HG02623 (cell line): Measurements from ENCODE around the gene SNX10.

ENCODE experiments used
- ATAC-seq: cut with Tn5 transposase; IDR thresholded peaks from one replicate; pipeline ENCODE4 v1.9.1; 2021; ENCODE audit warnings: moderate library complexity; ENCODE audit not compliant: unreplicated experiment

The SNX10 gene

GRCh38 chr7:26398756-26399509 lies 107.3 kb downstream of the SNX10 start:
- peak; percentile 81 for ATAC-seq

GRCh38 chr7:26399736-26400135 lies 108.1 kb downstream of the SNX10 start:
- no peak for ATAC-seq

GRCh38 chr7:26403640-26404039 lies 112.0 kb downstream of the SNX10 start:
- ATAC-seq = no peak

GRCh38 chr7:26404189-26404996 lies 112.7 kb downstream of the SNX10 start:
- no peak for ATAC-seq

GRCh38 chr7:26406433-26406832 lies 114.8 kb downstream of the SNX10 start:
- no peak for ATAC-seq

GRCh38 chr7:26409661-26410547 lies 118.2 kb downstream of the SNX10 start:
- ATAC-seq = no peak

GRCh38 chr7:26413007-26413691 lies 121.5 kb downstream of the SNX10 start:
- no peak for ATAC-seq

GRCh38 chr7:26416004-26416403 lies 124.3 kb downstream of the SNX10 start:
- no peak for ATAC-seq

- no peak for ATAC-seq
These were observed 126.3 kb downstream of the SNX10 start for GRCh38 chr7:26417911-26418413.

GRCh38 chr7:26419198-26419597 lies 127.5 kb downstream of the SNX10 start:
- ATAC-seq = no peak

- no peak for ATAC-seq
These were observed 128.9 kb downstream of the SNX10 start for GRCh38 chr7:26420422-26421019.

- no peak for ATAC-seq
These were observed 131.1 kb downstream of the SNX10 start for GRCh38 chr7:26422761-26423160.

- no peak for ATAC-seq
These were observed 131.8 kb downstream of the SNX10 start for GRCh38 chr7:26423436-26423835.
